AG04450 (cell line): ENCODE results near the gene ARID4B. TPM values are rescaled to one million over a fixed set of nuclear protein-coding genes. Genes with fewer than 3 reads are reported as not detected.

Source experiments
- CTCF ChIA-PET: fragments of 300-600, 350-600 bp; formaldehyde crosslinking; extraction: SDS; loops from one replicate; lab custom pipeline; 2022; ENCODE audit warnings: antibody characterized with exemption, inconsistent platforms; lab: Charles Lee
- POLR2A ChIA-PET: fragments of 350-600 bp; formaldehyde crosslinking; extraction: SDS; loops from one replicate; lab custom pipeline; 2021; ENCODE audit warnings: antibody characterized with exemption, inconsistent platforms; lab: Yijun Ruan, JAX
- DNase-seq: peaks from one replicate; pipeline ENCODE4 v3.0.0-alpha.2; 2011; ENCODE audit warnings: low read depth, low spot score
- H3K27ac ChIP-seq: one replicate; pipeline ENCODE4 v1.5.1; 2012; ENCODE audit warnings: low read depth, low read length, control low read depth
- H3K27me3 ChIP-seq: one replicate; pipeline ENCODE4 v1.6.0; 2012; ENCODE audit warnings: low read length; ENCODE audit not compliant: control insufficient read depth, insufficient read depth
- H3K4me3 ChIP-seq: 2 replicates; pipeline ENCODE4 v1.5.1; 2011; ENCODE audit warnings: mild to moderate bottlenecking, low read depth, low read length, control low read depth
- H3K9me3 ChIP-seq: 2 replicates; pipeline ENCODE4 v1.5.1; 2012; ENCODE audit warnings: low read length; ENCODE audit not compliant: control insufficient read depth, insufficient read depth
- polyA plus RNA-seq: library from polyadenylated mRNA; depleted of rRNA; stranded (reverse); fragments of >200 nt; gene quantifications from 2 replicates; pipeline ENCODE4 v1.2.3, GENCODE V29; 2011
- TF ChIP-seq, protein P1 (sequence below): IDR thresholded peaks from 2 replicates; pipeline ENCODE4 v1.5.1; 2011; ENCODE audit warnings: low read depth, low read length, control low read depth, inconsistent platforms

The ARID4B gene
- polyA plus RNA-seq, 1 experiment = 15.6 TPM

DNA sequence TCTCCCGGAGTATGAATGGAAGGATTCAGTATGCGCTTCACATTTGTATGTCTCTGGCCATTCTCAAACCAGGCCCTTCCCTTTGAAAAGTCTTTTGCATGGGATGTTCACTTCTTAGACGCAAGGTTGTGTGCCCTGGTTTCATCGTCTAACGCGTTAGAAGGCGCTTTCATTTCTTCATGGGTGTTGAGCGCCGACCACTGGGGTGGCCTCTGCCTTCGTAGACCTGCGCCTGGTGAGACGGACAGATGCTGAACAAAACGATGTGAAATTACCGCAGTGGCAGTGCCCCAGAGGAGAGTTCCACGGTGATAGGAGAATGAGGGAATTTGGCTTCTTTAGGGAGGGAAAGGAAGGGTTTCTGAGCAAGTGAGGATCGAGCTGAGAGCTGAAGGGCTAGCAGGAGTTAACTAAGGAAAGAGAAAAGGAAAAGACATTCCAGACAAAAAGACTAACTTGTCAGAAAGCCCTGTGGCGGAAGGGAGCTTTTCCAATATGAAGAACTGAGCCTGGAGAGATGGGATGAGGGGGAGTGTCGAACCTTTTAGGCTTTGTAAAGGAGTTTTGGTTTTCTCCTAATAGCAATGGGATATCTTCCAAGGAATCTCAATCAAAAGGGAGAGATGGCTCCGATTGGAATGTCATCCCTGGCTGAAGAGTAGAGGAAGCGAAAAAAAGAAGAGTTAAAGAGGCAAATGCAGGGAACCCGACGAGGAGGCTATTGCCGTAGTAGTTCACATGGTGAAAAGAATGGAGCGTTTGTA, 1.3 kb upstream of the ARID4B start:
- POLR2A ChIA-PET = interaction anchor here (0.9 to 2.5 kb wide), 9 partner anchors 10 to 175 kb away, joined by 3 to 9 read pairs (median 3); partner anchors contain the start of genes B3GALNT2 and TBCE
- Histone ChIP-seq H3K9me3 (no peaks in the 10 kb centered on the region; the same call in 1 of the 2 replicates), H3K4me3 (peak overlapping the region; percentile 84), H3K27ac (peak overlapping the region; percentile 96), H3K27me3 (no peaks in the 10 kb centered on the region)
- TF ChIP-seq, protein P1, sequence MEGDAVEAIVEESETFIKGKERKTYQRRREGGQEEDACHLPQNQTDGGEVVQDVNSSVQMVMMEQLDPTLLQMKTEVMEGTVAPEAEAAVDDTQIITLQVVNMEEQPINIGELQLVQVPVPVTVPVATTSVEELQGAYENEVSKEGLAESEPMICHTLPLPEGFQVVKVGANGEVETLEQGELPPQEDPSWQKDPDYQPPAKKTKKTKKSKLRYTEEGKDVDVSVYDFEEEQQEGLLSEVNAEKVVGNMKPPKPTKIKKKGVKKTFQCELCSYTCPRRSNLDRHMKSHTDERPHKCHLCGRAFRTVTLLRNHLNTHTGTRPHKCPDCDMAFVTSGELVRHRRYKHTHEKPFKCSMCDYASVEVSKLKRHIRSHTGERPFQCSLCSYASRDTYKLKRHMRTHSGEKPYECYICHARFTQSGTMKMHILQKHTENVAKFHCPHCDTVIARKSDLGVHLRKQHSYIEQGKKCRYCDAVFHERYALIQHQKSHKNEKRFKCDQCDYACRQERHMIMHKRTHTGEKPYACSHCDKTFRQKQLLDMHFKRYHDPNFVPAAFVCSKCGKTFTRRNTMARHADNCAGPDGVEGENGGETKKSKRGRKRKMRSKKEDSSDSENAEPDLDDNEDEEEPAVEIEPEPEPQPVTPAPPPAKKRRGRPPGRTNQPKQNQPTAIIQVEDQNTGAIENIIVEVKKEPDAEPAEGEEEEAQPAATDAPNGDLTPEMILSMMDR = no peak
- DNase-seq = no peak
- CTCF ChIA-PET = interaction anchor here (1.0 to 5.1 kb wide), 2 partner anchors 87 to 175 kb away, joined by 3 to 35 read pairs; partner anchors contain the start of gene B3GALNT2

DNA sequence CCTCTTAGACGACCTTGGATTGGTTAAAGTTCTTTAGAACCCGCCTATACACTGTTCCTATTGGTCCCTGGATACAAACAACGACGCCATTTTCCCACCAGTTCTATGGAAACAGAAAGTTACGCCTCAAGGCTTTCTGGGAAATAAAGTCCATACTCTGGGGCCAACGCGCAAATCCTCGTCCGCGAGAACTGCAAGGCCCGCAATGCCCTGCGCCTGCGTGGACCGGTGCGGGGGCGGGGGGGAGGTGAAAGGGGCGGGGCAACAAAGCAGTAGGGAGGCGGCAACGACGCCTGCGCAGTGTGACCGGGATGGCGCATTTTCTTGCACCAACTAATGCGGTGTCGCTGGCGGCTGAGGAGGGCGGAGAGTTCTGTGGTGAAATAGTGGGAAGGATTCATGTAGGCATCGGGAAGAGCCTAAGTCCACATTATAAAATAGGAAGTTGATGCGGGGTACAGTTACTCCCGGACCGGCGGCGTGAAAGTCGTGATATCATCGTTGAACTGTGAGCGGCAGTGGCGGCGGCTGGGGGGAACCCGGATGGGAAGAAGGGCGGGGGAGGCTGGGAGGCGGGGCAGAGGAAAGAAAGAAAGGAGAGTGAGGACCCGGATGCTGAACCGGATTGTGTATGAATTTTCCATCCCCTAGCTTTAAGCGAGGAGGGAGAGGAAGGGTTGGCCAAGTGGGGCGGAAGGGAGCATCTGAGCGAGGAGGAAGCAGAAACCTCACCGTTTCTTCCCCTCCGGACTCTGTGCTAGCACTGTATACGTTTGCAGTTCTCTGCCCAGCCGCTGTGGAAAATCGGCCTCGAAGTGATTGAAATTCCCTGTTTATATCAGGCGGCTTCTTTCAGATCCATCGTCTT, 526 bp upstream of the ARID4B start, which contains the start of gene GGPS1:
Gene GGPS1, plus strand, starts transcription at position 300 of the 868 bp plus-strand sequence. CDS start 6,695 bp downstream, outside the sequence.
- H3K9me3 ChIP-seq = no peaks in the 10 kb centered on the region; the same call in 1 of the 2 replicates

DNA sequence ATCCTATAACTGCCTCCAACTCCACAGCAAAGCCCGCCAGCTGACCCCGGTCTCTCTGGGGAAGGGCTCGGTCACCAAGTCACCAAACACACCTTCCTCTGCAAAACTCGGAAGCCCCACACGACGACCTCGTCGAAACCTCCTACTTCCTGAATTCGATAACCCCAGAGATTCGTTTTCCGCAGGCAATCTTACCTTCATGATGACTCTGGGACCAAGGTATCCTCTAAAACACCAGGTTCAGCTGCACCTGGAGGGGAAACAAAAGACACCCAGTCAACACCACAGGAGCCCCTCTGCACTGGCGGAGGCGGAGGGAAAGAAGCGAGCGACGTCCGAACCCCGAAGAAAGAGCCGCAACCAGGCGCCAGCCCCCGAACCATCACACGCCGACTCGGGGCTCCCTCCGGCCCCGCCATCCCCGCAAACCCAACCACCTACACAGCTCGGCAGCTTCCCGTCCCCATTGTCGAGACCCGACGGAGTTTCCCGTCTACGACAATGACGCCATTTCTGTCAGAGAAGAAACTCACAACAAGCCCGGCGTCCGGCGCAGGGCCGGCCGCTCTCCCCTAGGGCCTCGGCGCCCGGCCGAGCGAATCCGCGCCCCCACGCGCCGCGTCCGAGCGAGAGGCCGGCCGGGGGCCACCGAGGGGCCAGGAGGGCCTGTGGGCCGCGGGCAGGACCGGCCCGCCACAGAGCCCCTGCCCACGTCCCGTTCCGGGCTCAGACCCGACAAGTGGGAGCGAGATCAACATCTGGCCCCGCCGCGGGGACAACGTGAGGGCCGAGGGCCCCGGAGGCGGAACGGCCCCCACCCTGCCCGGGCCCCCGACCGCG, 1.0 kb downstream of the ARID4B start:
- H3K9me3 ChIP-seq = no peaks in the 10 kb centered on the region; the same call in 1 of the 2 replicates
- no peaks in the 10 kb centered on the region for H3K27me3 ChIP-seq
- TF ChIP-seq, protein P1 = no peak
- ChIA-PET POLR2A (interaction anchor here (0.5 kb wide), 1 partner anchor 147 kb away, joined by 7 read pairs; no protein-coding TSS in a partner anchor), CTCF (interaction anchor here (1.5 kb wide), 1 partner anchor 74 kb away, joined by 3 read pairs; no protein-coding TSS in a partner anchor)
- DNase-seq = no peak
- H3K4me3 ChIP-seq = peak overlapping the region; percentile 90
- peak overlapping the region; percentile 31 for H3K27ac ChIP-seq

More for the DNA sequence above, 526 bp upstream of the ARID4B start, which contains the start of gene GGPS1:
- Histone ChIP-seq H3K27ac (peak within 1 kb of the TSS; percentile 96), H3K4me3 (peak within 1 kb of the TSS; percentile 90), H3K27me3 (no peaks in the 10 kb centered on the region)
- DNase-seq = peak; percentile 100
- POLR2A ChIA-PET = interaction anchor here (0.6 to 2.5 kb wide), 12 partner anchors 11 to 176 kb away, joined by 3 to 9 read pairs (median 3); partner anchors contain the start of genes B3GALNT2 and TBCE
- CTCF ChIA-PET = interaction anchor here (0.7 to 5.1 kb wide), 4 partner anchors 75 to 176 kb away, joined by 3 to 35 read pairs (median 3); partner anchors contain the start of gene B3GALNT2
- TF ChIP-seq, protein P1 = peak; percentile 44

DNA sequence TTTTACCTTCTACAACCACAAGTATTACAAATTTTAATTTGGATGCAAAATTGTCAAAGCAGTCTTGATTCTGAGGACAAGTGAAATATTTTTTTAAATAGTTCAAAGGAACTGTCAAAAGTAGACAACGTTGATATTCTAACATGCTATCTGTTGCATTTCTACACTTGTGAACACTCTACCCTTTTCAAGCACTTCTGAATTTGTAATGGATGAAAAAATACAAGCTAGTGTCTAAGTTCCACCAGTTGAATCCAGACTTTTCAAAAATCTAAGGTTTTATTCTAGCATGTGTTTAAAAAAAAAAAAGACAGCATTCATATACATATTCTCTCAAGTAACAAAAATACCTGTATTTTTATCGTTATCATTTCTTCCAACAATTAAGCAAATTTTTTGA, 2.1 kb downstream of the ARID4B start:
- H3K4me3 ChIP-seq = peak overlapping the region; percentile 90

More for the DNA sequence above, 2.1 kb downstream of the ARID4B start:
- no peak for DNase-seq
- POLR2A ChIA-PET = no interaction called here
- H3K27me3 ChIP-seq = no peaks in the 10 kb centered on the region
- no peaks in the 10 kb centered on the region; the same call in 1 of the 2 replicates for H3K9me3 ChIP-seq
- CTCF ChIA-PET = interaction anchor here (3.0 kb wide), 1 partner anchor 90 kb away, joined by 21 read pairs; no protein-coding TSS in a partner anchor
- TF ChIP-seq, protein P1 = no peak
- no peak overlapping the region for H3K27ac ChIP-seq
